OCI-LY1 (cell line): Measurements from ENCODE around the gene RAB19.

Experiments
- H2AFZ ChIP-seq: fragments of 200-600 bp; sonication (generic), shearing (Covaris generic); 2 replicates; pipeline ENCODE4 v1.6.0; 2014; ENCODE audit warnings: antibody characterized with exemption, mild to moderate bottlenecking, low read length
- H3F3A ChIP-seq: fragments of 200-600 bp; sonication (generic), shearing (Covaris generic); 2 replicates; pipeline ENCODE4 v1.6.0; 2014; ENCODE audit warnings: mild to moderate bottlenecking, antibody characterized with exemption, low read length, moderate library complexity; ENCODE audit not compliant: insufficient read depth
- H3K27ac ChIP-seq: fragments of 200-600 bp; sonication (generic); 2 replicates; pipeline ENCODE4 v1.5.1; 2014; ENCODE audit warnings: low read length, mixed run types, mild to moderate bottlenecking, low read depth; ENCODE audit not compliant: poor library complexity, severe bottlenecking
- H3K27me3 ChIP-seq: fragments of 200-600 bp; sonication (generic); 2 replicates; pipeline ENCODE4 v1.6.0; 2014; ENCODE audit warnings: antibody characterized with exemption, mild to moderate bottlenecking, low read length, moderate library complexity; ENCODE audit not compliant: insufficient read depth
- H3K36me3 ChIP-seq: fragments of 200-600 bp; sonication (generic); 2 replicates; pipeline ENCODE4 v1.6.1; 2014; ENCODE audit warnings: mild to moderate bottlenecking, antibody characterized with exemption, low read length, moderate library complexity, mixed read lengths; ENCODE audit not compliant: insufficient read depth
- H3K4me1 ChIP-seq: fragments of 200-600 bp; sonication (generic); 2 replicates; pipeline ENCODE4 v1.5.1; 2014; ENCODE audit warnings: mild to moderate bottlenecking, low read length, moderate library complexity; ENCODE audit not compliant: insufficient read depth, severe bottlenecking
- H3K4me2 ChIP-seq: fragments of 200-600 bp; sonication (generic), shearing (Covaris generic); 2 replicates; pipeline ENCODE4 v1.6.1; 2014; ENCODE audit warnings: low read length
- H3K4me3 ChIP-seq: fragments of 200-600 bp; sonication (generic); 2 replicates; pipeline ENCODE4 v1.5.1; 2014; ENCODE audit warnings: low read length, low read depth, mild to moderate bottlenecking, mixed read lengths; ENCODE audit not compliant: poor library complexity, severe bottlenecking
- H3K79me2 ChIP-seq: fragments of 200-600 bp; shearing (Covaris generic); 2 replicates; pipeline ENCODE4 v1.6.1; 2016; ENCODE audit warnings: mixed run types, low read length, mixed read lengths; ENCODE audit not compliant: insufficient read depth
- H3K9ac ChIP-seq: fragments of 200-600 bp; sonication (generic), shearing (Covaris generic); 2 replicates; pipeline ENCODE4 v1.6.1; 2014; ENCODE audit warnings: mild to moderate bottlenecking, low read length, mixed read lengths
- H3K9me2 ChIP-seq: fragments of 200-600 bp; sonication (generic), shearing (Covaris generic); 2 replicates; pipeline ENCODE4 v1.6.1; 2014; ENCODE audit warnings: low read depth, mild to moderate bottlenecking, low read length, mixed read lengths
- H3K9me3 ChIP-seq: fragments of 200-600 bp; shearing (Covaris generic); 2 replicates; pipeline ENCODE4 v1.6.1; 2014; ENCODE audit warnings: low read length, mixed read lengths
- H4K20me1 ChIP-seq: fragments of 200-600 bp; sonication (generic), shearing (Covaris generic); 2 replicates; pipeline ENCODE4 v1.6.0; 2016; ENCODE audit warnings: mild to moderate bottlenecking, low read length; ENCODE audit not compliant: insufficient read depth
- CTCF ChIP-seq: fragments of 200-600 bp; sonication (generic), shearing (Covaris generic); IDR thresholded peaks from 2 replicates; pipeline ENCODE4 v1.5.1; 2017; ENCODE audit warnings: mild to moderate bottlenecking, antibody characterized with exemption, low read length, moderate library complexity, mixed read lengths
- EZH2 ChIP-seq: fragments of 200-600 bp; sonication (generic), shearing (Covaris generic); IDR thresholded peaks from 2 replicates; pipeline ENCODE4 v1.8.0; 2017; ENCODE audit warnings: borderline replicate concordance, mixed run types, mild to moderate bottlenecking, antibody characterized with exemption, low read length, moderate library complexity, mixed read lengths

The RAB19 gene

GRCh38 chr7:140439359-140439758 lies 35.5 kb downstream of the RAB19 start:
- Histone ChIP-seq H3K4me1 (no peaks in the 10 kb centered on the region), H3K9me3 (no peaks in the 10 kb centered on the region), H3K27me3 (no peaks in the 10 kb centered on the region; the same call in 1 of the 2 replicates), H3K9me2 (no peaks in the 10 kb centered on the region), H3K27ac (no peak overlapping the region), H3K36me3 (no peaks in the 10 kb centered on the region), H3F3A (no peaks in the 10 kb centered on the region), H3K4me2 (no peak overlapping the region), H3K79me2 (no peaks in the 10 kb centered on the region), H2AFZ (no peak overlapping the region), H4K20me1 (no peaks in the 10 kb centered on the region), H3K9ac (no peak overlapping the region), H3K4me3 (no peak overlapping the region)
- TF ChIP-seq CTCF = no peak
- no peak for TF ChIP-seq EZH2

- no peaks in the 10 kb centered on the region for H3F3A ChIP-seq
- no peak overlapping the region for H3K4me3 ChIP-seq
- H3K9me2 ChIP-seq = no peaks in the 10 kb centered on the region
- H3K27ac ChIP-seq = no peak overlapping the region
- H2AFZ ChIP-seq = no peak overlapping the region
- H3K4me2 ChIP-seq = no peak overlapping the region
- H3K79me2 ChIP-seq = no peaks in the 10 kb centered on the region
- H4K20me1 ChIP-seq = no peaks in the 10 kb centered on the region
- H3K9me3 ChIP-seq = no peaks in the 10 kb centered on the region
- no peaks in the 10 kb centered on the region; the same call in 1 of the 2 replicates for H3K27me3 ChIP-seq
- no peaks in the 10 kb centered on the region for H3K36me3 ChIP-seq
- no peak overlapping the region for H3K9ac ChIP-seq
- TF ChIP-seq CTCF (no peak), EZH2 (no peak)
- no peaks in the 10 kb centered on the region for H3K4me1 ChIP-seq
These were observed 36.7 kb downstream of the RAB19 start for GRCh38 chr7:140440593-140440992.

GRCh38 chr7:140441519-140441918 lies 37.7 kb downstream of the RAB19 start:
- Histone ChIP-seq H3K9me2 (no peaks in the 10 kb centered on the region), H3K27me3 (no peaks in the 10 kb centered on the region; the same call in 1 of the 2 replicates), H3K4me2 (no peak overlapping the region), H3K36me3 (no peaks in the 10 kb centered on the region), H3K27ac (no peak overlapping the region), H2AFZ (no peak overlapping the region), H3K9me3 (no peaks in the 10 kb centered on the region), H4K20me1 (no peaks in the 10 kb centered on the region), H3K9ac (no peak overlapping the region), H3K79me2 (no peaks in the 10 kb centered on the region), H3K4me1 (no peaks in the 10 kb centered on the region), H3K4me3 (no peak overlapping the region), H3F3A (no peaks in the 10 kb centered on the region)
- TF ChIP-seq CTCF (no peak), EZH2 (no peak)
